GM21619 (cell line): ENCODE results near the gene TRIM66.

Experiments
- ATAC-seq: cut with Tn5 transposase; IDR thresholded peaks from one replicate; pipeline ENCODE4 v1.9.1; 2021; ENCODE audit not compliant: unreplicated experiment

Gene TRIM66

DNA sequence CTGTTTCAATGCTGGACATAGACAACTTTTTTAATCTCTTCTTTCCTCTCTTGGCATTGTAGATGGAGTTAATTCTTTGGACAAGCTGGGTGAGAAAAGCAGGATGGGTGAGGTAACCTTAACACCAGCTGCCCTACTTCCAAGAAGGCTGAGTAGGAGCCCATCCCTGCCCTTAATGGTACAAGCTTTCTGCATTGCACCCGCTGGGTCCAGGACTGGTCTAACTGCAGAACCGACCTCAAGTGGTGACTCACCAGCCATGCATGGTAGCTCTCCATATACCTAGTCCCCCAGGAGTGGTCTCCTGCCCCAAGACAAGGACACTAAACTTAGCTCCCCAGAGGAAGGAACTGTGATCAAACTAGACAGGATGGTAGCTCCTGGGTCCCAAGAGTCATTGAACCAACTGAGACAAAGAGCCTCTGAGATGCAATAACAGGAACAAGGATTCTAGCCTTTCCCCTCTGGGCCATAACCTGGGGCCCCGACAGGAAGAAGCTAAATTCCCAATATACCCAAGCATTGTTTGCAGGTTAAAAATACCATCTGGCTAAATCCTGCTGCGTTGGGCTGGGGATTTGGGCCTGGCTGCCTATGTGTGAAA, 32.3 kb upstream of the TRIM66 start:
- no peak for ATAC-seq

DNA sequence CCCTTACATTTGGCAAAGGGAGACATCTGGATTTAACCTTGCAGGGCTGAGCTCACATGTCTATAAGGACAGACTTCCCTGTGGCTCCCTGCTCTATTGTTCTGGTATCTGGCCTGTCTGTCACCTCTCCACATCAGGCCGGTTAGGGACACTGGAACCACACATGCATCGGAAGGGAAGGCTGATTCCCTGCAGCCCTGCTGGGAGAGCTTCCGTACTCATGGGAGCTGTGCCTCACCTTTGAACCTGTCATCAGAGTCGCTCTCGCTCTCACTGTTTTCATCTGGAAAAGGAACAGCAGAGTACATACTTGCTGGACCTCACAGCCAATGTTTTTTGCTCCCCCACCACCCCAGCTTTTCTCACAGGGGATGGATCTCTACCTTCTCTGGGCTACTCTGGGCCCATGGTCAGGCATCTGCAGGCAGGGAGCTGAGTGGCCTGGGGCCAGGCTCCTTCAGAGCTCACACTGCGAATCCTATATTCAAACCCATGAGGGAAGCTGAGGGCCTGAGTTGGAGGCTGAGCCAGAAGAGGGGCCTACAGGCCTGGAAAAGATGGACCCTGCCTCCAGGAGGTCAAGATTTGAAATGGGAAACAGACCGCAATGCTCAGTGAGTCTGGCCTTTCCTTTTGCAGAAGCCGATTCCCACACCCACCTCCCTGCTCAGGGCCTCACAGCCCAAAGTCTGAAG, 31.4 kb upstream of the TRIM66 start:
- no peak for ATAC-seq

GRCh38 chr11:8712506-8712905, 30.0 kb upstream of the TRIM66 start:
- ATAC-seq = no peak

DNA sequence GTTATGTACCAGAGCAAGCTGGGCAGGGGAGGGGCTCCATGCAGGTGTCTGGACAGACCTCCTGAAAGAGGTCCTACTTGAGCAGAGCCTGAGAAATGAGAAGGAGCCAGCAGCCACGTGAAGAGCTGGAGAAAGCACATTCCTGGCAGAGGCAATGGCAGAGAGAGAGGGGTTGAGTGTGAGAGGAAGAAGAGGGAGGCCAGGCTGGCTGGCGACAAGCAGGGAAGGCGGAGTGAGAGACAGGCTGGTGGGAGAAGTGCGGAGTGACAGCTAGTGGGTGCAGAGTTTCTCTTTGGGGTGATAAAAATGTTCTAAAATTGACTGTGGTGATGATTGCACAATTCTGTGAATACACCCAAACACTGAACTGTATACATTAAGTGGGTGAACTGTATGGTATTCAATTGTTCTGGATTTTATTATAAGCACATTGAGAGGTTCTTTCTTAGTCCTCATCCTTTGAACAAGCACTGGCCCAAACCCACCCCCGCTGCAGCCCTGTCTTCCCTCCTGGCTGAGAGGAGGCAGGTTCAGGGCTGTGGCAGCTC, 29.5 kb upstream of the TRIM66 start:
- ATAC-seq = no peak

GRCh38 chr11:8709777-8710176, 27.3 kb upstream of the TRIM66 start:
- no peak for ATAC-seq

DNA sequence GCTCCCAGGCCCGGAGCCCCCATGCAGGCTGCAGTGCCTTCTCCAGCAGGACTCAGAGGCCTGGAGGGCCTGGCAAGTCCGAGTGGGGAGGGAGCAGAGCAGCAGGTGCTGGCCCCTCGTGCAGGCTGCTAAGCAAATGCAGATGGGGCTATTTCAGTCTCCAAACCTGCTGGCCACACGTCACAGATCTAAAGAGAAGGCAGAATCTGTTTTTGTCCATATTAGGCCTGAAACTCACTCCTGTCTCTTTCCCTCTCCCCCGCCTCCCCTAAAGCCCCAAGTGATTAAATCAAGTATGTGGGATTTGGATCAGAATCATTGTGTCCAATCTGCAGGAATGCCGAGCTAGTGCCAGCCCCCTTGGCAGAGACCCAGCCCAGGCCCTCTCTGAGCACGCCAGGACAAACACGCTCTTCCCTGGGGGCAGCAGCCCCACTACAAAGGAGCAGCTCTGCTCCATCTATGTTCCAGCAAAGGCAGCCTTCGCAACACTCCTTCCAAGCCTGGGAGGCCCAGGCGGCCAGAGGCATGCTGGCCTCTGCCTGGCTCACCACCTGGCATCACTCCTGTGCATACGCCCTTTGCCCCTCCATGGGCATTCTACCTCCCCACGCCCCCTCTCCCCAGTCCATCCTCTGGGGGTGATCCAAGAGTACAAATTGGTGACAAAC, 26.7 kb upstream of the TRIM66 start:
- ATAC-seq = no peak

DNA sequence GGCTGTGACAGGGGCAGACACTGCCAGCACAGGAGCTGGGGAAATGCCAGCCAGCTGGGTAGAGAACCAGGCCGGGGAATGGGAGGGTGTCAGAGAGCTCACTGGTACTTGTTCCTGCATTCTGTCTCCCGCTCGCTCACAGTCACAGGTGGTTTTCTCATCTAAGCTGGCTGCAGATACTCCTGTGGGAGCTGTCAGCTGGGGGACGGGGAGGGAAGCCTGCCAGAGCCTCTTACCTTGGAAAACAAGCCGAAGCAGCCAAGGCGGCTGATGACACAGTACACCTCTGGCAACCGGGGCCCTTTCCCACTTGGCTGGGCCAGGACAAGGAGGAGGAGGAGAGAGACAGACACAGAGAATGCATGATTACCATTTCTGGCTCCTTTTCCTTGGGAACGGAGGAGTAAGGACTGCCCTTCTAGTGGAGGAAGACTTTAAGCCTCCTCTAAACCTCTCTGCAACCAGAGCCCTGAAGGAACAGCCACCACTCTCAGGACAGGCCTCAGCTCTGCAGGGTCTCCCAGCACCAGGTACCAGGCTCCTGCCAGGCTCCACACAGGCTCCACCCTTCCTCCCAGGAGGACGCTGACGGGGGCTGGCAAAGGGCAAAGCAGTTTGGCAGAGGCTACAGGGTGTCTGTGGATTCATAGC, 25.2 kb upstream of the TRIM66 start:
- no peak for ATAC-seq

DNA sequence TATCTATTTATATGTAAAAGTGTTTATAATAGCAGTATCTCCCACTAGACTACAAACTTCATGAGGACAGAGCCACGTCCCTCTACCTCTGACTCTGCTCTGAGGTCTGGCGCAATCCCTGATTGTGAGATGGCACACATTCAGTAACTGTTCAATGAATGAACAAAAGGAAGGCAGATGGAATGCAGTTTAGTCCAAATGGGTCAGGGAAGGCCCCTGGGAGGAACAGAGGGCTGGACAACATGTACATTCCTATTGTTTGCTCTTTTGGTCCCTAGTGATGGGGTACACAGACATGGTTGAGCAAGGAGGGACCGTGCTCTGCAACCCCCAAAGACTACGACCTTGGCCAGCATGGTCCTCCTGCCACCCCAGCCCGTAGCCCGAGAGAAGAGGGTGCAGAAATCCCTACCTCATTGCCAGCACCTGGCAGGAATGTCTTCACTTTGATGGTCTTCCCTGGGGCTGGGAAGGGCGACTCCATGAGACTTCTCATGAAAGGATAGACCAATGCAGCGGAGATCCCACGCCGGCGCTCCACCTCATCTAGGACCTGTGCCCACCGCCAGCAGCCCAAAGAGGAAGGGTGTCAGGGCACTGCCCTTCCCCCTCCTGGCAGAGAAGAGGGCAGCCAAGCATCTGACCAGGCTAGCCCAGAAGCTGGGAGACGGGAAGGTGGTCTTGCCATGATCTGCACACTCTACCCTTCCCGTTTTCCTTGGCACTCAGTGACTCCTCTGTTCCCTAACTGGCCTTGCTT, 24.4 kb upstream of the TRIM66 start:
- no peak for ATAC-seq

DNA sequence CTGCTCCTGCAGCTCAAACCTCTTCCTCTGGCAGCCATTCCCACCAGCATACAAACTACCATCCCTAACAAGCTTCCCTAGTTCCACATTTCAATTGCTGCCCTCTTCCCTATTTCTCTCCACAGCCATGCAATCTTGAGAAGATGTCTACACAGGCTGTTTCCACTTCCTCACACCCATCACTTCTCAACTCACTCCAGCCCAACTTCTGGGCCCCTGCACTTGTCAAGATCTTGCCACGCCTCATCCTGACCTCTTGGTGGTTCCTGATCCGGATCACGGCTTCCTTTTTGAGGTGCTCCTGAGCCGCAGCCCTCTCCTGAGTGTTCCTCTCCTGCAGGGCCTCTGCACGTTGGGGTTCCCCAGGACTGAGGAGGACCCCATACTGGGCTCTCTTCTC, 22.7 kb upstream of the TRIM66 start:
- no peak for ATAC-seq

GRCh38 chr11:8704136-8704535, 21.7 kb upstream of the TRIM66 start:
- no peak for ATAC-seq

- no peak for ATAC-seq
Observed at GRCh38 chr11:8702598-8702915, 20.1 kb upstream of the TRIM66 start.

GRCh38 chr11:8701891-8702597, 19.6 kb upstream of the TRIM66 start:
- no peak for ATAC-seq

GRCh38 chr11:8699903-8700302, 17.4 kb upstream of the TRIM66 start:
- no peak for ATAC-seq

GRCh38 chr11:8698917-8699441, 16.5 kb upstream of the TRIM66 start:
- no peak for ATAC-seq

- no peak for ATAC-seq
Observed at GRCh38 chr11:8698379-8698851, 15.9 kb upstream of the TRIM66 start.

GRCh38 chr11:8697054-8697453, 14.6 kb upstream of the TRIM66 start:
- ATAC-seq = no peak

GRCh38 chr11:8694137-8694536, 11.7 kb upstream of the TRIM66 start:
- no peak for ATAC-seq

DNA sequence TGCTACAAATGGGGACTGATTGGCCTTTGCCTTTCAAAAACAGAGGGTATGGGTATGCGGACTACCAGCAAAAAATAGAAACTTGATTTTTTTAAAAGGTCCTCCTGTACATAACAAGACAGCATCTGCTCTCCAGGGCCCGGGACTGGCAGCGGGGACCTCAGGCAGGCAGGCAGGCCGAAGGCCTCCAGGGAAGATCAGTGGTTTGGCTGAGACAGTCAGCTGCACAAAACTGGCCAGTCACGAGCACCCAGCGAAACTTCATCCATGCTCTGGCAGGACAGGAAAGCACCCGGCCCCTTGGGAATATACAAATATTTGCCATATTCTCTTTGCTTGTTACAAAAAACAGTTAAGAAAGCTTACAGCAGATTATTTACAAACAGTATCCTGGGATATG, 11.1 kb upstream of the TRIM66 start:
- ATAC-seq = no peak

GRCh38 chr11:8693010-8693551, 10.6 kb upstream of the TRIM66 start:
- ATAC-seq = no peak

GRCh38 chr11:8692417-8692816, 10.0 kb upstream of the TRIM66 start:
- no peak for ATAC-seq
